NCI-H82 treated with DMSO at 0.1 percent for 48 hours (cell line): Measurements from ENCODE around the gene UBE2M.

ENCODE experiments used
- DNase-seq: peaks from one replicate; lab custom pipeline; 2025; ENCODE audit not compliant: unreplicated experiment; lab: John Stamatoyannopoulos, UW

UBE2M gene

GRCh38 chr19:58555920-58556621 lies 2.3 kb downstream of the UBE2M start:
- no peak for DNase-seq

- DNase-seq, result no peak
These were observed 3.0 kb downstream of the UBE2M start for GRCh38 chr19:58555369-58555885.

- DNase-seq, result no peak
These were observed 3.7 kb downstream of the UBE2M start, which contains the start of gene CHMP2A for GRCh38 chr19:58554494-58555368. CHMP2A (minus strand) TSS chr19:58555105; CDS start chr19:58554212, 893 bp downstream.

- no peak for DNase-seq
These were observed 4.5 kb downstream of the UBE2M start for GRCh38 chr19:58553799-58554493.

- no peak for DNase-seq
These were observed 5.8 kb downstream of the UBE2M start for GRCh38 chr19:58552655-58553054.

- DNase-seq, result no peak
These were observed 6.6 kb downstream of the UBE2M start for GRCh38 chr19:58551577-58552471.

GRCh38 chr19:58551123-58551497 lies 7.3 kb downstream of the UBE2M start:
- DNase-seq, result no peak

- DNase-seq, result no peak
These were observed 7.9 kb downstream of the UBE2M start for GRCh38 chr19:58550362-58551122.

- no peak for DNase-seq
These were observed 8.6 kb downstream of the UBE2M start for GRCh38 chr19:58549664-58550361.

GRCh38 chr19:58548859-58549663 lies 9.3 kb downstream of the UBE2M start:
- no peak for DNase-seq

GRCh38 chr19:58547323-58548312 lies 10.8 kb downstream of the UBE2M start:
- no peak for DNase-seq

GRCh38 chr19:58546019-58546530 lies 12.3 kb downstream of the UBE2M start:
- DNase-seq, result no peak

GRCh38 chr19:58545286-58546018 lies 13.0 kb downstream of the UBE2M start:
- DNase-seq, result no peak

GRCh38 chr19:58544591-58545285 lies 13.7 kb downstream of the UBE2M start:
- no peak for DNase-seq

GRCh38 chr19:58543826-58544590 lies 14.4 kb downstream of the UBE2M start, which contains the start of gene TRIM28:
TRIM28 (plus strand) TSS chr19:58544064; CDS start chr19:58544758, 694 bp downstream.
- DNase-seq, result no peak
